Measurements from ENCODE around the gene PSMB5.

Gene PSMB5

DNA sequence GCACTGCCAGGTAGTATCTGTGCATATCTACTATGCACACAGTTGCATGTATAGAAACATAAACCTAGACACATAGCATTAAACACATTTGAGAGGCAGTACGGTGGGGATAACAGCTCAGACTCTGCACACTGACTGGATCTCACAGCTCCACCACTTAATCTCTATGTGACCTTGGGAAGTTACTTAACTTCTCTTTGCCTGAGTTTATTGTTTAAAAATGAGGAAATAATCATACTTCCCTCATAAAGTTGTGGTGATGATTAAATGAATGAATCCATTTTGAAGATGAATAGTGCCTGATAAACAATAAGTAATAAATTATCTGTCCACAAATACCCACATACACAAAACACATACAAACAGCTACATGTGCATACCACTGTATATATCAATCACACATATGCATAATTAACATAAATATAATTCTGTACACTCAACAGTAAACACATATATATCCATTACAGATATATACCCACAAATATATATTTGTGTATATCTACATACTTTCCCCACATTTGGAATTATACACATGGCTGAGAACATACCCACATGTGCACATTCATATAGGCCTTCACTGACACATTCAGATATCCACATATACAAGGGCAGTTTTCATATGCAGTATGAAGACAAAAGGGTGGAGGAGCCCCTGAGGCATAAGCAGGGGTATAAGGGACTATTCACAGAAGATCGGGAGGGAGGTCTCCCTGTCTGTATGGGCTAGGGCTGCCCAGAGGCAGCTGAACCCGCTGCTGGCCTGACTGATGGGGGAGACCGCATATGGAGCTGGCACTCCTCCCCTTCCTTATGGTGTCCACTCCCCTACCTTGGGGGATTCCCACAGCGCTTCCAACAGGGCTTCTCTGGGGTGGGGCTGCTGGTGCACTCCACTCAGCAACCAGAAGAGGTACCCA is 16.7 kb upstream of the PSMB5 start:
- no peaks in the 10 kb centered on the region for H3K79me2 ChIP-seq (ENCODE audit: control insufficient read depth, insufficient read depth, low read length, poor library complexity)
- no peak overlapping the region for H3K27ac ChIP-seq (ENCODE audit: low read depth, low read length)
- no CpG with 5 or more reads among the region's 5 CpGs for WGBS (ENCODE audit: extremely low coverage, insufficient coverage, insufficient read length)
- no peak overlapping the region for H3K4me3 ChIP-seq (ENCODE audit: low read depth, low read length)
- no peak overlapping the region for H3K23ac ChIP-seq (ENCODE audit: low read length)
- H2BK5ac ChIP-seq (ENCODE audit: low read depth, low read length, poor library complexity), result no peak overlapping the region
- DNase-seq, result no peak
- H3K9me3 ChIP-seq (ENCODE audit: insufficient read depth, low read depth, low read length), result peaks cover 3% of the 10 kb centered on the region
- H3K9ac ChIP-seq (ENCODE audit: low read length), result no peak overlapping the region
- no peak overlapping the region for H3K4me2 ChIP-seq (ENCODE audit: low read length)
- H2AFZ ChIP-seq (ENCODE audit: insufficient read depth, low read length, poor library complexity), result no peak overlapping the region
- H4K91ac ChIP-seq (ENCODE audit: low read depth, low read length), result no peak overlapping the region
- no peak overlapping the region for H4K12ac ChIP-seq (ENCODE audit: low read depth, low read length)
- H2AK5ac ChIP-seq (ENCODE audit: low read length), result no peak overlapping the region
- H2BK120ac ChIP-seq (ENCODE audit: insufficient read depth, low read length, poor library complexity), result no peak overlapping the region
- H3K18ac ChIP-seq (ENCODE audit: low read length), result no peak overlapping the region
- H3K14ac ChIP-seq (ENCODE audit: low read length), result no peak overlapping the region
- no peak overlapping the region for H3K4ac ChIP-seq (ENCODE audit: low read depth, low read length)
- no peak overlapping the region for H4K8ac ChIP-seq (ENCODE audit: low read depth, low read length)
- no peak overlapping the region for H2BK12ac ChIP-seq (ENCODE audit: low read length)
- no peaks in the 10 kb centered on the region for H3K79me1 ChIP-seq (ENCODE audit: low read length)
- H3K36me3 ChIP-seq (ENCODE audit: control insufficient read depth in 1 of 2, insufficient read depth in 2 of 2, low read length in 2 of 2), result peaks cover 61 to 78% of the 10 kb centered on the region in 2 experiments
- peaks cover 3 to 10% of the 10 kb centered on the region in 2 experiments for H3K4me1 ChIP-seq (ENCODE audit: control insufficient read depth in 1 of 2, insufficient read depth in 2 of 2, low read length in 2 of 2)
- H3K27me3 ChIP-seq (ENCODE audit: insufficient read depth, low read length), result no peaks in the 10 kb centered on the region

DNA sequence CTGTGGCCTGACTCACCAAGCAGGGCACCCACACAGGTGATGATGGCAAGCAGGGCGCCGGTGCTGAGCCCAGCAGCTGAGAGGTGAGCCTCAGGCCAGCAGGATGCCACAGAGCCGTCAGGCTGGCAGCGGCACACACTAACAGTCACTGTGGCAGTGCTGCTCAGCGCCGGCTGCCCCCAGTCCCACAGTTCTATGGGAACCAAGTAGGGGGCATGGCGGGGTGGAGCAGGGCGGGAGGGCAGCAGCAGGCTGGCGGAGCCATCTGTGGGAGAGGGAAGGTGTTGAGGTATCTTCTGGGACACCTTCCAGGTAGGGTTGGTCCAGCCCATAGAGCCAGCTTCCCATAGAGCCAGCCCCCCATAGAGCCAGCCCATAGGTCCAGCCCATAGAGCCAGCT is 14.3 kb upstream of the PSMB5 start:
- Histone ChIP-seq H3K27ac (ENCODE audit: low read depth, low read length) (no peak overlapping the region), H3K4me1 (ENCODE audit: control insufficient read depth in 1 of 2, insufficient read depth in 2 of 2, low read length in 2 of 2) (no peaks in the 10 kb centered on the region), H2AK5ac (ENCODE audit: low read length) (no peak overlapping the region), H3K27me3 (ENCODE audit: insufficient read depth, low read length) (no peaks in the 10 kb centered on the region), H3K79me2 (ENCODE audit: control insufficient read depth, insufficient read depth, low read length, poor library complexity) (no peaks in the 10 kb centered on the region), H3K36me3 (ENCODE audit: control insufficient read depth in 1 of 2, insufficient read depth in 2 of 2, low read length in 2 of 2) (peaks cover 50 to 65% of the 10 kb centered on the region in 2 experiments), H4K12ac (ENCODE audit: low read depth, low read length) (no peak overlapping the region), H3K79me1 (ENCODE audit: low read length) (no peaks in the 10 kb centered on the region), H4K91ac (ENCODE audit: low read depth, low read length) (no peak overlapping the region), H3K14ac (ENCODE audit: low read length) (no peak overlapping the region), H3K4me3 (ENCODE audit: low read depth, low read length) (no peak overlapping the region), H3K23ac (ENCODE audit: low read length) (no peak overlapping the region), H2BK120ac (ENCODE audit: insufficient read depth, low read length, poor library complexity) (no peak overlapping the region), H3K4me2 (ENCODE audit: low read length) (no peak overlapping the region), H3K4ac (ENCODE audit: low read depth, low read length) (no peak overlapping the region), H2BK12ac (ENCODE audit: low read length) (no peak overlapping the region), H3K9me3 (ENCODE audit: insufficient read depth, low read depth, low read length) (peaks cover 1% of the 10 kb centered on the region), H3K18ac (ENCODE audit: low read length) (no peak overlapping the region), H2AFZ (ENCODE audit: insufficient read depth, low read length, poor library complexity) (no peak overlapping the region), H3K9ac (ENCODE audit: low read length) (no peak overlapping the region), H4K8ac (ENCODE audit: low read depth, low read length) (no peak overlapping the region), H2BK5ac (ENCODE audit: low read depth, low read length, poor library complexity) (no peak overlapping the region)
- no peak for DNase-seq
- WGBS (ENCODE audit: extremely low coverage, insufficient coverage, insufficient read length), result no CpG with 5 or more reads among the region's 9 CpGs

DNA sequence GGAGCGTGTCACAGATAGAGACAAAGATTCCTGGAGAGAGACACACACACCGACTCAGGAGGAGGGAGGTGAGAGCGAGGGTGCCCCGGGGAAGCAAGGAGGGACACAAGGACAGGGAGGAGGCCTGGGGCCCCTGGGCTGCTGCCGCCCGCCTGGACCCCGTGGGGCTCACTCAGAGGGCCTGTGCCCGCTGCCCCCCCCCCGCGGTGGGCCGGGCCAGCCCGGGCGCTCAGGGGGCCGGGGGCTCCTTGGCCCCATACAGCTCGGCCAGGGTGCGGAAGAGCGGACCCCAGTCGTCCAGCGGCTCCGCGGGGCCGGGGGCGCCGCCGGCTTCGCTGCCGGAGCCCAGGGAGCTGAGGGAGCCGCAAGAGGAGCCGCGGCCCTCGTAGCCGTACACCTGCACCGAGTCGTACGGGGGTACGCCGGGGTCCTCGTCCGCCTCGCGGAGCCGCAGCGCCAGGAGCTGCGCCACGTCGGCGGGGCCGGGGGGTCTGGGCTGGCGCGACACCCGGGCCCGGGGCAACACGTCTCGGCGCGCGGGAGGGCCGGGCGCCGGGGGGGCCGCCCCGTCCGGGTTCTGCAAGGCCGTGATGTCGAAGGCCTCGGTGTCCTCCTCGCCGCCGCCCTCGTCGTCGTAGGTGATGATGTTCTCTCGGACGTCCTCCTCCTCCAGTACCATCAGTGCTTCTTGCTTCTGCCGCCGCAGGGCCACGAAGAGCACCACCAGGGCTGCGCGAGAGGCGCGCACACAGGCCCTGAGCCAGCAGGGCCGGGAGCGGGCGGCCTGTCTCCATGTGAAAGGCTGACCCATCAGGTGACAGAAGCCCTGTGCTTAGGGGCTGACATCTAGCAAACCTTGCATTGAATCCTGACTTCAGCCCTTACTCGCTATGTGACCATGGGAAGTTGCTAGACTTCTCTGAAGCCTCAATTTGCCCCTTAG is 13.3 kb upstream of the PSMB5 start:
- Histone ChIP-seq H2AFZ (ENCODE audit: insufficient read depth, low read length, poor library complexity) (no peak overlapping the region), H3K4me1 (ENCODE audit: control insufficient read depth in 1 of 2, insufficient read depth in 2 of 2, low read length in 2 of 2) (no peaks in the 10 kb centered on the region), H4K8ac (ENCODE audit: low read depth, low read length) (no peak overlapping the region), H4K91ac (ENCODE audit: low read depth, low read length) (no peak overlapping the region), H3K4ac (ENCODE audit: low read depth, low read length) (no peak overlapping the region), H3K79me1 (ENCODE audit: low read length) (no peaks in the 10 kb centered on the region), H2BK5ac (ENCODE audit: low read depth, low read length, poor library complexity) (no peak overlapping the region), H2BK120ac (ENCODE audit: insufficient read depth, low read length, poor library complexity) (no peak overlapping the region), H3K27ac (ENCODE audit: low read depth, low read length) (no peak overlapping the region), H3K4me2 (ENCODE audit: low read length) (no peak overlapping the region), H3K9ac (ENCODE audit: low read length) (no peak overlapping the region), H3K9me3 (ENCODE audit: insufficient read depth, low read depth, low read length) (no peaks in the 10 kb centered on the region), H2BK12ac (ENCODE audit: low read length) (no peak overlapping the region), H3K18ac (ENCODE audit: low read length) (no peak overlapping the region), H3K79me2 (ENCODE audit: control insufficient read depth, insufficient read depth, low read length, poor library complexity) (no peaks in the 10 kb centered on the region), H3K27me3 (ENCODE audit: insufficient read depth, low read length) (no peaks in the 10 kb centered on the region), H3K36me3 (ENCODE audit: control insufficient read depth in 1 of 2, insufficient read depth in 2 of 2, low read length in 2 of 2) (peaks cover 41 to 55% of the 10 kb centered on the region in 2 experiments), H4K12ac (ENCODE audit: low read depth, low read length) (no peak overlapping the region), H2AK5ac (ENCODE audit: low read length) (no peak overlapping the region), H3K14ac (ENCODE audit: low read length) (no peak overlapping the region), H3K23ac (ENCODE audit: low read length) (no peak overlapping the region), H3K4me3 (ENCODE audit: low read depth, low read length) (no peak overlapping the region)
- DNase-seq, result no peak
- WGBS (ENCODE audit: extremely low coverage, insufficient coverage, insufficient read length), result no CpG with 5 or more reads among the region's 85 CpGs

DNA sequence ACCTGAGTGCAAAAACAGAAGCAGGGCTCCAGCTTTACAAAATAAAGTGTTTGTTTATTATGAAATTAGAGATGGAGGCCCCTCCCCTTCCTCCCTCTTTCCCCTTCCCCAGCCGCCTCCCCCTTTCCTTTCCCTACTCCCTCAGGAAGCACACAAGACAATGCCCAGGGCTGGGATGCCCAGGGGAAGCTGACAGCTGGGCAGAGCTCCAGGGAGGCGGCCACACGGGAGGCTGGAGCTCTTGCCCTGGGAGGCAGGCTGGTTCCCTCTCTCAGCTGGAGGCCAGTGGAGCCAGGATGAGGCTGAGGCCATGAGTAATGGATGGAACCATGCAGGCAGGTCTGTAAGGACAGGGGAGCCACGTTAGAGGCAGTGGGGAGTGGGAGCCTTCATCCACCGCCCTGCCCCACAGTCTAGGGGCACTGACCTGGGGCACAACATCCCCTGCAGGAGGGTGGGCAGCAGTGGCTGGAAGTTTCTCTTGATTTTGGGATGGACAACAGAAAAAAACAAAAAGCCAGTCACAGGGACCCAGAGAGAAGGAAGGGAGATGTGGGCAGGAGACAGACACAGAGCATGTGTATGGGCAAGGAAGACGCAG is 12.4 kb upstream of the PSMB5 start:
- Histone ChIP-seq H4K12ac (ENCODE audit: low read depth, low read length) (no peak overlapping the region), H2BK5ac (ENCODE audit: low read depth, low read length, poor library complexity) (no peak overlapping the region), H3K27ac (ENCODE audit: low read depth, low read length) (no peak overlapping the region), H3K27me3 (ENCODE audit: insufficient read depth, low read length) (no peaks in the 10 kb centered on the region), H2AK5ac (ENCODE audit: low read length) (no peak overlapping the region), H3K4me3 (ENCODE audit: low read depth, low read length) (no peak overlapping the region), H3K4me2 (ENCODE audit: low read length) (no peak overlapping the region), H3K36me3 (ENCODE audit: control insufficient read depth in 1 of 2, insufficient read depth in 2 of 2, low read length in 2 of 2) (peaks cover 34 to 46% of the 10 kb centered on the region in 2 experiments), H3K14ac (ENCODE audit: low read length) (no peak overlapping the region), H3K79me1 (ENCODE audit: low read length) (no peaks in the 10 kb centered on the region), H3K23ac (ENCODE audit: low read length) (no peak overlapping the region), H2BK120ac (ENCODE audit: insufficient read depth, low read length, poor library complexity) (no peak overlapping the region), H3K79me2 (ENCODE audit: control insufficient read depth, insufficient read depth, low read length, poor library complexity) (no peaks in the 10 kb centered on the region), H3K9me3 (ENCODE audit: insufficient read depth, low read depth, low read length) (no peaks in the 10 kb centered on the region), H3K9ac (ENCODE audit: low read length) (no peak overlapping the region), H2AFZ (ENCODE audit: insufficient read depth, low read length, poor library complexity) (no peak overlapping the region), H3K4me1 (ENCODE audit: control insufficient read depth in 1 of 2, insufficient read depth in 2 of 2, low read length in 2 of 2) (no peaks in the 10 kb centered on the region), H2BK12ac (ENCODE audit: low read length) (no peak overlapping the region), H4K91ac (ENCODE audit: low read depth, low read length) (no peak overlapping the region), H3K18ac (ENCODE audit: low read length) (no peak overlapping the region), H3K4ac (ENCODE audit: low read depth, low read length) (no peak overlapping the region), H4K8ac (ENCODE audit: low read depth, low read length) (no peak overlapping the region)
- no CpG with 5 or more reads among the region's 6 CpGs for WGBS (ENCODE audit: extremely low coverage, insufficient coverage, insufficient read length)
- DNase-seq, result no peak
